Subcutaneous abdominal adipose tissue (tissue), 5 donors: ENCODE measurements around the gene FREM2.

Source experiments
- H3K27ac ChIP-seq: one replicate; pipeline ENCODE4 v1.7.0; 2013; ENCODE audit warnings: low read depth, mild to moderate bottlenecking, inconsistent platforms, low read length, moderate library complexity
- H3K27me3 ChIP-seq, 5 donors: one replicate each; pipeline ENCODE4 v1.7.0; 2013; ENCODE audit warnings: low read length in 5 of 5, inconsistent platforms in 1 of 5; ENCODE audit not compliant: control insufficient read depth in 5 of 5, insufficient read depth in 4 of 5
- H3K36me3 ChIP-seq, 5 donors: one replicate each; pipeline ENCODE4 v1.7.0; 2013; ENCODE audit warnings: low read length in 5 of 5; ENCODE audit not compliant: control insufficient read depth in 5 of 5, insufficient read depth in 5 of 5
- H3K4me1 ChIP-seq, 5 donors: one replicate each; pipeline ENCODE4 v1.7.0; 2013; ENCODE audit warnings: low read length in 5 of 5, mild to moderate bottlenecking in 3 of 5, moderate library complexity in 1 of 5; ENCODE audit not compliant: control insufficient read depth in 5 of 5, insufficient read depth in 5 of 5
- H3K4me3 ChIP-seq, 5 donors: one replicate each; pipeline ENCODE4 v1.7.0; 2013; ENCODE audit warnings: low read length in 5 of 5, low read depth in 1 of 5
- H3K9ac ChIP-seq, 5 donors: one replicate each; pipeline ENCODE4 v1.7.0; 2013; ENCODE audit warnings: low read length in 5 of 5, mild to moderate bottlenecking in 4 of 5, moderate library complexity in 3 of 5
- H3K9me3 ChIP-seq, 5 donors: one replicate each; pipeline ENCODE4 v1.7.0; 2013; ENCODE audit warnings: low read length in 5 of 5; ENCODE audit not compliant: control insufficient read depth in 5 of 5
- donor health status: healthy.
- donor health status: healthy.
- donor health status: healthy.
- donor health status: healthy.
- donor health status: healthy.

Gene FREM2

GRCh38 chr13:38685431-38685830 is 1.4 kb upstream of the FREM2 start:
- peaks cover 0 to 23% (median 19%) of the 10 kb centered on the region in 5 donors for H3K4me1 ChIP-seq
- no peak overlapping the region for H3K4me3 ChIP-seq
- peaks cover 11 to 37% (median 21%) of the 10 kb centered on the region in 5 donors for H3K27me3 ChIP-seq
- H3K9me3 ChIP-seq: no peaks in the 10 kb centered on the region
- H3K27ac ChIP-seq: no peak overlapping the region
- H3K36me3 ChIP-seq: no peaks in the 10 kb centered on the region
- H3K9ac ChIP-seq: no peak overlapping the region

GRCh38 chr13:38685974-38686576 is 802 bp upstream of the FREM2 start:
- H3K27ac ChIP-seq: no peak overlapping the region
- H3K9ac ChIP-seq: no peak overlapping the region
- H3K27me3 ChIP-seq: peaks cover 11 to 37% (median 21%) of the 10 kb centered on the region in 5 donors
- no peaks in the 10 kb centered on the region for H3K36me3 ChIP-seq
- peak overlapping the region; percentile 47 to 65 (median 56) for H3K4me3 ChIP-seq
- H3K4me1 ChIP-seq: peaks cover 0 to 23% (median 19%) of the 10 kb centered on the region in 5 donors
- H3K9me3 ChIP-seq: no peaks in the 10 kb centered on the region

GRCh38 chr13:38687246-38688229 is 661 bp downstream of the FREM2 start:
- Histone ChIP-seq H3K36me3 (no peaks in the 10 kb centered on the region), H3K27ac (no peak overlapping the region), H3K4me1 (peaks cover 0 to 23% (median 19%) of the 10 kb centered on the region in 5 donors), H3K4me3 (peak overlapping the region in 4 of 5 donors; percentile 47 to 65 (median 55)), H3K9me3 (no peaks in the 10 kb centered on the region), H3K27me3 (peaks cover 11 to 37% (median 21%) of the 10 kb centered on the region in 5 donors), H3K9ac (no peak overlapping the region)

GRCh38 chr13:38688674-38689073 is 1.8 kb downstream of the FREM2 start:
- no peak overlapping the region for H3K27ac ChIP-seq
- peaks cover 0 to 23% (median 19%) of the 10 kb centered on the region in 5 donors for H3K4me1 ChIP-seq
- no peak overlapping the region for H3K4me3 ChIP-seq
- H3K27me3 ChIP-seq: peaks cover 11 to 37% (median 21%) of the 10 kb centered on the region in 5 donors
- no peak overlapping the region for H3K9ac ChIP-seq
- H3K36me3 ChIP-seq: no peaks in the 10 kb centered on the region
- no peaks in the 10 kb centered on the region for H3K9me3 ChIP-seq

GRCh38 chr13:38690231-38690630 is 3.4 kb downstream of the FREM2 start:
- H3K9me3 ChIP-seq: no peaks in the 10 kb centered on the region
- H3K9ac ChIP-seq: no peak overlapping the region
- H3K36me3 ChIP-seq: no peaks in the 10 kb centered on the region
- peaks cover 0 to 23% (median 19%) of the 10 kb centered on the region in 5 donors for H3K4me1 ChIP-seq
- no peak overlapping the region for H3K4me3 ChIP-seq
- H3K27me3 ChIP-seq: peaks cover 11 to 36% (median 21%) of the 10 kb centered on the region in 5 donors
- no peak overlapping the region for H3K27ac ChIP-seq

GRCh38 chr13:38693168-38693567 is 6.3 kb downstream of the FREM2 start:
- Histone ChIP-seq H3K27ac (no peak overlapping the region), H3K9me3 (no peaks in the 10 kb centered on the region), H3K4me1 (no peaks in the 10 kb centered on the region), H3K36me3 (no peaks in the 10 kb centered on the region), H3K4me3 (no peak overlapping the region), H3K9ac (no peak overlapping the region), H3K27me3 (peaks cover 2 to 14% (median 8%) of the 10 kb centered on the region in 5 donors)

- H3K27me3 ChIP-seq: peaks cover 0 to 9% (median 4%) of the 10 kb centered on the region in 5 donors
- H3K4me3 ChIP-seq: no peak overlapping the region
- H3K27ac ChIP-seq: no peak overlapping the region
- H3K9ac ChIP-seq: no peak overlapping the region
- H3K9me3 ChIP-seq: no peaks in the 10 kb centered on the region
- no peaks in the 10 kb centered on the region for H3K4me1 ChIP-seq
- no peaks in the 10 kb centered on the region for H3K36me3 ChIP-seq
These were observed 6.8 kb downstream of the FREM2 start for GRCh38 chr13:38693641-38694040.

GRCh38 chr13:38697197-38697596 is 10.3 kb downstream of the FREM2 start:
- no peaks in the 10 kb centered on the region for H3K36me3 ChIP-seq

GRCh38 chr13:38697628-38698333 is 10.9 kb downstream of the FREM2 start:
- Histone ChIP-seq H3K27ac (no peak overlapping the region), H3K36me3 (no peaks in the 10 kb centered on the region), H3K4me3 (no peak overlapping the region), H3K27me3 (no peaks in the 10 kb centered on the region), H3K9me3 (no peaks in the 10 kb centered on the region), H3K4me1 (no peaks in the 10 kb centered on the region), H3K9ac (no peak overlapping the region)

More at GRCh38 chr13:38697197-38697596, 10.3 kb downstream of the FREM2 start:
- H3K4me3 ChIP-seq: no peak overlapping the region
- H3K27ac ChIP-seq: no peak overlapping the region
- no peak overlapping the region for H3K9ac ChIP-seq
- H3K9me3 ChIP-seq: no peaks in the 10 kb centered on the region
- no peaks in the 10 kb centered on the region for H3K4me1 ChIP-seq
- no peaks in the 10 kb centered on the region for H3K27me3 ChIP-seq
